Neural progenitor cell (in vitro differentiated cells): ENCODE measurements around the gene LTN1. TPM values are rescaled to one million over a fixed set of nuclear protein-coding genes. Genes with fewer than 3 reads are reported as not detected.

Experiments used
- DNase-seq: peaks from one replicate; pipeline ENCODE4 v3.0.0-alpha.2; 2016; ENCODE audit warnings: low spot score
- H2AFZ ChIP-seq: fragments of 200-600 bp; sonication (generic); replicated peaks from 2 replicates; pipeline ENCODE4 v1.6.1; 2016; ENCODE audit warnings: antibody characterized with exemption
- H3F3A ChIP-seq: fragments of 200-600 bp; sonication (generic); 2 replicates; pipeline ENCODE4 v1.6.1; 2016; ENCODE audit warnings: antibody characterized with exemption, low read depth
- H3K27ac ChIP-seq: fragments of 200-600 bp; sonication (generic); 2 replicates; pipeline ENCODE4 v1.5.1; 2016; ENCODE audit warnings: mild to moderate bottlenecking
- H3K27me3 ChIP-seq: fragments of 200-600 bp; sonication (generic); 2 replicates; pipeline ENCODE4 v1.6.1; 2016; ENCODE audit warnings: mild to moderate bottlenecking, moderate library complexity
- H3K36me3 ChIP-seq: fragments of 200-600 bp; sonication (generic); 2 replicates; pipeline ENCODE4 v1.5.1; 2016
- H3K4me1 ChIP-seq: fragments of 200-600 bp; sonication (generic); 2 replicates; pipeline ENCODE4 v1.6.1; 2016; ENCODE audit warnings: mixed run types
- H3K4me2 ChIP-seq: fragments of 200-600 bp; sonication (generic); 2 replicates; pipeline ENCODE4 v1.6.1; 2016
- H3K4me3 ChIP-seq: fragments of 200-600 bp; sonication (generic); 2 replicates; pipeline ENCODE4 v1.5.1; 2016
- H3K79me2 ChIP-seq: fragments of 200-600 bp; sonication (generic); 2 replicates; pipeline ENCODE4 v1.6.1; 2016; ENCODE audit warnings: low read depth
- H3K9ac ChIP-seq: fragments of 200-600 bp; sonication (generic); 2 replicates; pipeline ENCODE4 v1.6.1; 2016
- H3K9me3 ChIP-seq: fragments of 200-600 bp; sonication (generic); 2 replicates; pipeline ENCODE4 v1.5.1; 2016; ENCODE audit warnings: low read depth
- H4K20me1 ChIP-seq: fragments of 200-600 bp; sonication (generic); 2 replicates; pipeline ENCODE4 v1.6.1; 2016; ENCODE audit warnings: low read depth
- H3K27ac Mint-ChIP-seq: 3 replicates; pipeline ENCODE4 v1.8.0; 2021; ENCODE audit warnings: mixed read lengths
- H3K27me3 Mint-ChIP-seq: 2 replicates; pipeline ENCODE4 v1.8.0; 2022; ENCODE audit warnings: low read depth, mild to moderate bottlenecking, inconsistent platforms, moderate library complexity, mixed read lengths; ENCODE audit not compliant: insufficient read depth
- H3K36me3 Mint-ChIP-seq: 3 replicates; pipeline ENCODE4 v1.8.0; 2021; ENCODE audit warnings: mixed read lengths
- H3K4me1 Mint-ChIP-seq: 3 replicates; pipeline ENCODE4 v1.8.0; 2021; ENCODE audit warnings: mixed read lengths
- H3K4me3 Mint-ChIP-seq: 3 replicates; pipeline ENCODE4 v1.8.0; 2021; ENCODE audit warnings: mild to moderate bottlenecking, moderate library complexity, mixed read lengths
- H3K9me3 Mint-ChIP-seq: 3 replicates; pipeline ENCODE4 v1.8.0; 2020; ENCODE audit warnings: mixed read lengths
- EZH2 ChIP-seq: fragments of 200-600 bp; sonication (generic); IDR thresholded peaks from 2 replicates; pipeline ENCODE4 v1.6.1; 2017; ENCODE audit warnings: antibody characterized with exemption, mild to moderate bottlenecking, moderate library complexity
- EZH2phosphoT487 ChIP-seq: fragments of 200-600 bp; sonication (generic); IDR thresholded peaks from 2 replicates; pipeline ENCODE4 v1.6.1; 2017; ENCODE audit warnings: antibody characterized with exemption
- total RNA-seq: library from RNA; depleted of rRNA; stranded (reverse); fragments of >200 nt; gene quantifications from 2 replicates; pipeline ENCODE4 v1.2.3, GENCODE V29; 2015; ENCODE audit warnings: low replicate concordance
- TF ChIP-seq, protein P1 (sequence below): fragments of 200-600 bp; sonication (generic); IDR thresholded peaks from 2 replicates; pipeline ENCODE4 v1.5.1; 2017; ENCODE audit warnings: antibody characterized with exemption, mild to moderate bottlenecking

Gene LTN1
- total RNA-seq, 1 donor from 2014 or later: 37.3 TPM

GRCh38 chr21:28910280-28910887 lies 82.3 kb downstream of the LTN1 start:
- no peaks in the 10 kb centered on the region for H3K4me1 ChIP-seq
- H3K9ac ChIP-seq: no peak overlapping the region
- H4K20me1 ChIP-seq: no peaks in the 10 kb centered on the region
- H2AFZ ChIP-seq: no peak overlapping the region
- H3K79me2 ChIP-seq: no peaks in the 10 kb centered on the region
- no peaks in the 10 kb centered on the region for H3K9me3 Mint-ChIP-seq
- no peaks in the 10 kb centered on the region for H3K27me3 Mint-ChIP-seq
- no peak overlapping the region for H3K27ac ChIP-seq
- H3F3A ChIP-seq: no peaks in the 10 kb centered on the region
- no peak overlapping the region for H3K4me3 ChIP-seq
- H3K27me3 ChIP-seq: no peaks in the 10 kb centered on the region
- H3K4me3 Mint-ChIP-seq: no peak overlapping the region
- H3K36me3 Mint-ChIP-seq: no peaks in the 10 kb centered on the region
- no peak overlapping the region for H3K27ac Mint-ChIP-seq
- H3K4me2 ChIP-seq: no peak overlapping the region
- no peaks in the 10 kb centered on the region for H3K9me3 ChIP-seq
- TF ChIP-seq EZH2phosphoT487: no peak
- TF ChIP-seq, protein P1, sequence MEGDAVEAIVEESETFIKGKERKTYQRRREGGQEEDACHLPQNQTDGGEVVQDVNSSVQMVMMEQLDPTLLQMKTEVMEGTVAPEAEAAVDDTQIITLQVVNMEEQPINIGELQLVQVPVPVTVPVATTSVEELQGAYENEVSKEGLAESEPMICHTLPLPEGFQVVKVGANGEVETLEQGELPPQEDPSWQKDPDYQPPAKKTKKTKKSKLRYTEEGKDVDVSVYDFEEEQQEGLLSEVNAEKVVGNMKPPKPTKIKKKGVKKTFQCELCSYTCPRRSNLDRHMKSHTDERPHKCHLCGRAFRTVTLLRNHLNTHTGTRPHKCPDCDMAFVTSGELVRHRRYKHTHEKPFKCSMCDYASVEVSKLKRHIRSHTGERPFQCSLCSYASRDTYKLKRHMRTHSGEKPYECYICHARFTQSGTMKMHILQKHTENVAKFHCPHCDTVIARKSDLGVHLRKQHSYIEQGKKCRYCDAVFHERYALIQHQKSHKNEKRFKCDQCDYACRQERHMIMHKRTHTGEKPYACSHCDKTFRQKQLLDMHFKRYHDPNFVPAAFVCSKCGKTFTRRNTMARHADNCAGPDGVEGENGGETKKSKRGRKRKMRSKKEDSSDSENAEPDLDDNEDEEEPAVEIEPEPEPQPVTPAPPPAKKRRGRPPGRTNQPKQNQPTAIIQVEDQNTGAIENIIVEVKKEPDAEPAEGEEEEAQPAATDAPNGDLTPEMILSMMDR: no peak
- TF ChIP-seq EZH2: no peak
- no peaks in the 10 kb centered on the region for H3K4me1 Mint-ChIP-seq
- H3K36me3 ChIP-seq: no peaks in the 10 kb centered on the region
- DNase-seq: no peak

DNA sequence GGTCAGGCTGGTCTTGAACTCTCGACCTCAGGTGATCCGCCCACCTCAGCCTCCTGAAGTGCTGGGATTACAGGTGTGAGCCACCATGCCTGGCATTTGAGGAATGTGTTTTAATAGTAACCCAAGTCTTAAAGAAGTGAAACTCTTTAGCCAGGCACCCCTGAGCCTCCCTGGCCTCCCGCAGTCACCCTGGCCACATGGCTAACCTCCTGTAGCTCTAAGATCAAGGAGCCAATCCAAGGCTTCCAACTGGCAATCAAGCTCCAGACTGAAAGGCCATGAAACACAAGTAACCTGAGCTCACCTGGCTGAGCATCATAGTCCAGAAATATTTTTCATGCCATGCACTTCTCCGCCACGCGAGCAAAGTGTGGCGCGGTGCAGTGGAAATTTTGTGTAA lies 84.3 kb downstream of the LTN1 start:
- DNase-seq: no peak
- Histone ChIP-seq H3K4me1 (no peaks in the 10 kb centered on the region), H3K4me3 (no peak overlapping the region), H4K20me1 (no peaks in the 10 kb centered on the region), H3K9ac (no peak overlapping the region), H3K27ac (no peak overlapping the region), H2AFZ (no peak overlapping the region), H3F3A (no peaks in the 10 kb centered on the region), H3K4me2 (no peak overlapping the region), H3K9me3 (no peaks in the 10 kb centered on the region), H3K27me3 (no peaks in the 10 kb centered on the region), H3K79me2 (no peaks in the 10 kb centered on the region), H3K36me3 (no peaks in the 10 kb centered on the region)
- Mint-ChIP-seq H3K27me3 (no peaks in the 10 kb centered on the region), H3K9me3 (no peaks in the 10 kb centered on the region), H3K27ac (no peak overlapping the region), H3K4me3 (no peak overlapping the region), H3K4me1 (no peaks in the 10 kb centered on the region), H3K36me3 (no peaks in the 10 kb centered on the region)
- TF ChIP-seq EZH2 (no peak), EZH2phosphoT487 (no peak)
- TF ChIP-seq, protein P1: no peak

DNA sequence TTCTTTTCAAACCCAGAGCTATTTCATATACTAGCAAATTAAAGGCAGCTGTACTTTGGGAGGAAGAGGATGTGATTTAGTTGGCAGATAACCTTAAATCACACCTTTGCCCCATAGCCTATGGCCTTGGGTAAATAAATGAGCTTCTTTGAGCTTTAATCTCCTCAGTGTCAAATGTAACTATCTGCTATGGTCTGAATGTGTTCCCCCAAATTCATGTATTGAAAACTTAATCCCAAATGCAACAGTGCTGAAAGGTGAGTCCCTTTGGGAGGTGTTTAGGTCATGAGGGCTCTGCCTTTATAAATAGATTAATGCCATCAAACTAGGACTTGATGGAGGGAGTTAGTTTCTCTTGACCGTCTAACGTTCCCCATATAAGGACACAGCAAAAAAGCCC lies 85.8 kb downstream of the LTN1 start:
- Mint-ChIP-seq H3K27me3 (no peaks in the 10 kb centered on the region), H3K36me3 (no peaks in the 10 kb centered on the region), H3K4me1 (no peaks in the 10 kb centered on the region), H3K4me3 (no peak overlapping the region), H3K27ac (no peak overlapping the region), H3K9me3 (no peaks in the 10 kb centered on the region)
- Histone ChIP-seq H4K20me1 (no peaks in the 10 kb centered on the region), H3K4me1 (no peaks in the 10 kb centered on the region), H3K4me2 (no peak overlapping the region), H3K9me3 (no peaks in the 10 kb centered on the region), H3K36me3 (no peaks in the 10 kb centered on the region), H3F3A (no peaks in the 10 kb centered on the region), H3K9ac (no peak overlapping the region), H3K27ac (no peak overlapping the region), H3K27me3 (no peaks in the 10 kb centered on the region), H3K79me2 (no peaks in the 10 kb centered on the region), H3K4me3 (no peak overlapping the region), H2AFZ (no peak overlapping the region)
- TF ChIP-seq, protein P1: no peak
- TF ChIP-seq EZH2phosphoT487: no peak
- no peak for DNase-seq
